ENCODE results near the gene HTR3A.

DNA sequence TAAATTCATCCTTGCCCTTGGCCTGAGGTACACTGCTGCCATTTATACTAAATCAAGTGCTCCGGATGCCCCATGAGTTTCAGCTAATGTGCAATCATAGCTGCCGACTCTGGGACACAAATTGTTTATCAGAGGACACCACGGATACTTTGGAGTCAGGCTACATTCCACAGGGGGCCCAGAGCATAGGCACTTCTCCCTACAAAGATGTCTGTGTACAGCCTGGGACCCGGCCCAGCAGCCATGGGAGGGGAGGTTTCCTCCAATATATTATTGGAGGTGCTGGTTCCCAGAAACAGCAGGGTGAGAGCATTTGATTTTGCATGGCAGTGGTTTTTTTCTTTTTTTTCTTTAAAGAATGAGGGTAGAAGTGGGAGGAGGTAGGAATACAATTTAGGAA lies 39.0 kb upstream of the HTR3A start:
- TF ChIP-seq, protein P1, sequence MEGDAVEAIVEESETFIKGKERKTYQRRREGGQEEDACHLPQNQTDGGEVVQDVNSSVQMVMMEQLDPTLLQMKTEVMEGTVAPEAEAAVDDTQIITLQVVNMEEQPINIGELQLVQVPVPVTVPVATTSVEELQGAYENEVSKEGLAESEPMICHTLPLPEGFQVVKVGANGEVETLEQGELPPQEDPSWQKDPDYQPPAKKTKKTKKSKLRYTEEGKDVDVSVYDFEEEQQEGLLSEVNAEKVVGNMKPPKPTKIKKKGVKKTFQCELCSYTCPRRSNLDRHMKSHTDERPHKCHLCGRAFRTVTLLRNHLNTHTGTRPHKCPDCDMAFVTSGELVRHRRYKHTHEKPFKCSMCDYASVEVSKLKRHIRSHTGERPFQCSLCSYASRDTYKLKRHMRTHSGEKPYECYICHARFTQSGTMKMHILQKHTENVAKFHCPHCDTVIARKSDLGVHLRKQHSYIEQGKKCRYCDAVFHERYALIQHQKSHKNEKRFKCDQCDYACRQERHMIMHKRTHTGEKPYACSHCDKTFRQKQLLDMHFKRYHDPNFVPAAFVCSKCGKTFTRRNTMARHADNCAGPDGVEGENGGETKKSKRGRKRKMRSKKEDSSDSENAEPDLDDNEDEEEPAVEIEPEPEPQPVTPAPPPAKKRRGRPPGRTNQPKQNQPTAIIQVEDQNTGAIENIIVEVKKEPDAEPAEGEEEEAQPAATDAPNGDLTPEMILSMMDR (IDR thresholded peaks at IDR 0.05) = no peak
- no peak for TF ChIP-seq ZFX (IDR thresholded peaks at IDR 0.05; ENCODE audit: borderline replicate concordance)
